Neural cell (in vitro differentiated cells): ENCODE results near the gene SLC38A11. TPM values are rescaled to one million over a fixed set of nuclear protein-coding genes. Genes with fewer than 3 reads are reported as not detected.

ENCODE experiments used
- H2AFZ ChIP-seq: fragments of 200-600, 300-800 bp; sonication (generic), shearing (Covaris generic); 2 replicates; pipeline ENCODE4 v1.6.0; 2014; ENCODE audit warnings: low read depth, mild to moderate bottlenecking, antibody characterized with exemption, low read length, moderate library complexity
- H3F3A ChIP-seq: fragments of 200-600 bp; shearing (Covaris generic); 2 replicates; pipeline ENCODE4 v1.6.1; 2016; ENCODE audit warnings: mild to moderate bottlenecking, moderate library complexity, mixed read lengths, antibody characterized with exemption, low read length; ENCODE audit not compliant: insufficient read depth, poor library complexity, severe bottlenecking
- H3K27ac ChIP-seq: fragments of 200-600, 300-800 bp; sonication (generic), shearing (Covaris generic); 2 replicates; pipeline ENCODE4 v1.5.1; 2014; ENCODE audit warnings: mild to moderate bottlenecking, low read length, moderate library complexity
- H3K27me3 ChIP-seq: fragments of 300-800, 200-600 bp; sonication (generic), shearing (Covaris generic); 2 replicates; pipeline ENCODE4 v1.6.0; 2014; ENCODE audit warnings: mild to moderate bottlenecking, low read depth, low read length, moderate library complexity; ENCODE audit not compliant: insufficient read depth
- H3K36me3 ChIP-seq: fragments of 300-800, 200-600 bp; sonication (generic), shearing (Covaris generic); 2 replicates; pipeline ENCODE4 v1.5.1; 2014; ENCODE audit warnings: mild to moderate bottlenecking, antibody characterized with exemption, low read length, moderate library complexity; ENCODE audit not compliant: insufficient read depth
- H3K4me2 ChIP-seq: fragments of 300-800, 200-600 bp; sonication (generic), shearing (Covaris generic); 2 replicates; pipeline ENCODE4 v1.6.0; 2014; ENCODE audit warnings: mild to moderate bottlenecking, low read length
- H3K4me3 ChIP-seq: fragments of 300-800, 200-600 bp; sonication (generic), shearing (Covaris generic); 2 replicates; pipeline ENCODE4 v1.5.1; 2014; ENCODE audit warnings: mild to moderate bottlenecking, low read length, moderate library complexity
- H3K79me2 ChIP-seq: fragments of 200-600 bp; shearing (Covaris generic); replicated peaks from 2 replicates; pipeline ENCODE4 v1.6.0; 2014; ENCODE audit warnings: mild to moderate bottlenecking, low read length, moderate library complexity; ENCODE audit not compliant: insufficient read depth
- H3K9ac ChIP-seq: fragments of 300-800, 200-600 bp; sonication (generic), shearing (Covaris generic); 2 replicates; pipeline ENCODE4 v1.6.1; 2016; ENCODE audit warnings: mild to moderate bottlenecking, low read length, mixed read lengths
- H3K9me2 ChIP-seq: fragments of 200-600 bp; shearing (Covaris generic); 2 replicates; pipeline ENCODE4 v1.6.1; 2016; ENCODE audit warnings: mild to moderate bottlenecking, low read length, mixed read lengths; ENCODE audit not compliant: insufficient read depth
- H3K9me3 ChIP-seq: fragments of 200-600, 300-800 bp; sonication (generic), shearing (Covaris generic); 2 replicates; pipeline ENCODE4 v1.6.1; 2016; ENCODE audit warnings: mild to moderate bottlenecking, mixed run types, low read length, moderate library complexity, mixed read lengths
- H4K20me1 ChIP-seq: fragments of 200-600 bp; shearing (Covaris generic); 2 replicates; pipeline ENCODE4 v1.6.1; 2016; ENCODE audit warnings: mild to moderate bottlenecking, mixed run types; ENCODE audit not compliant: insufficient read depth
- EP300 ChIP-seq: fragments of 450-650 bp; conservative IDR thresholded peaks from 2 replicates; pipeline ENCODE4 v1.6.1; 2014; ENCODE audit warnings: antibody characterized with exemption, mild to moderate bottlenecking, moderate library complexity; ENCODE audit not compliant: poor library complexity, severe bottlenecking
- EZH2 ChIP-seq: fragments of 200-600, 300-800 bp; shearing (Covaris generic), sonication (generic); IDR thresholded peaks from 2 replicates; pipeline ENCODE4 v1.6.1; 2014; ENCODE audit warnings: antibody characterized with exemption, low read length, borderline replicate concordance, mild to moderate bottlenecking; ENCODE audit not compliant: insufficient read depth, poor library complexity, severe bottlenecking
- MXI1 ChIP-seq: fragments of 450-650 bp; conservative IDR thresholded peaks from 2 replicates; pipeline ENCODE4 v1.6.1; 2014; ENCODE audit warnings: antibody characterized with exemption, mild to moderate bottlenecking; ENCODE audit not compliant: poor library complexity, severe bottlenecking
- POLR2AphosphoS5 ChIP-seq: IDR thresholded peaks from 2 replicates; pipeline ENCODE4 v1.6.1; 2012
- RAD21 ChIP-seq: fragments of 450-650 bp; conservative IDR thresholded peaks from 2 replicates; pipeline ENCODE4 v1.6.1; 2014; ENCODE audit warnings: antibody characterized with exemption, mild to moderate bottlenecking, moderate library complexity
- SMC3 ChIP-seq: fragments of 450-650 bp; conservative IDR thresholded peaks from 2 replicates; pipeline ENCODE4 v1.6.1; 2014; ENCODE audit warnings: antibody characterized with exemption, mild to moderate bottlenecking, moderate library complexity; ENCODE audit not compliant: poor library complexity
- TAF1 ChIP-seq: IDR thresholded peaks from 2 replicates; pipeline ENCODE4 v1.6.1; 2012; ENCODE audit warnings: low read depth
- polyA plus RNA-seq: library from polyadenylated mRNA; depleted of rRNA; stranded (reverse); fragments of >200 nt; gene quantifications from 2 replicates; pipeline ENCODE4 v1.2.3, GENCODE V29; 2014
- TF ChIP-seq, protein P1 (sequence below): fragments of 450-650 bp; IDR thresholded peaks from 2 replicates; pipeline ENCODE4 v1.5.1; 2014; ENCODE audit warnings: antibody characterized with exemption, mild to moderate bottlenecking, moderate library complexity; ENCODE audit not compliant: poor library complexity, severe bottlenecking
- TF ChIP-seq, protein P2 (sequence below): IDR thresholded peaks from 2 replicates; pipeline ENCODE4 v1.6.1; 2012; ENCODE audit warnings: borderline replicate concordance

The SLC38A11 gene
- polyA plus RNA-seq, 1 donor from 2014 or later: not detected

DNA sequence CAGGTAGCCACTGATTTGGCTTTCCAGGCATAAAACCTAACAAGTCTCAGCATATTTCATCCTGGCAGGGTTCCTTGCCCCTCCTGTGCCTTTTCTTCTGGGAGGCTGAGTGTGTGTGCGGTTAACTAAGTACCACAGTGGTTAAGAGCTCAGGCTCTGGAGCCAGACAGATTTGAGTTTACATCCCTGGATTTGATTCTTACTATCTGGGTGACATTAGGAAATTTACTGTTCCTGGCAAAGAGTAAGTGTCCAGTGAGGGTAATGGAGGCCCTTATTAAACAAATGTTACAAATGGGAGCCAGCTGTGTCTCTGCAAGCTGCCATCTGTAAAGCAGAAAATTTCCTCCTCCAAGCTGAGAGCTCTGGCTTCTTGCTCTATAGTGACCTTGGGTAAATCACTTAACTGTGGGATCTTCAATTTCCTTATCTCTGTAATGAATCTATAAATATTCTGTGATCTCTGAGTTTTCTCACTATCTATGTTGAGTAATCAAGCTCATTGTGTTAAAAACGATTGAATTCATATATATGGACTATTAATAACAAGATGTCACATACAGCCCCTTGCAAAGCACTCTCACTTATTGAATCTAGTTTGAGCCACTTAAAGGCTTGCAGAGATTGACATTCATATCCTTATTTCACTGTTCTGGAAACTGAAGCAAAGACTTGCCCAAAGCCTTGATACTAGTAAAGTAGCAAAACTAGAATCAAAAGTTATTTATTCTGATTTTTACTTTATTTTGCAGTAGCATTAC, 107.2 kb downstream of the SLC38A11 start:
- H3K9me2 ChIP-seq: no peaks in the 10 kb centered on the region
- no peak overlapping the region for H2AFZ ChIP-seq
- no peaks in the 10 kb centered on the region for H3K36me3 ChIP-seq
- no peaks in the 10 kb centered on the region for H3K79me2 ChIP-seq
- H3K4me3 ChIP-seq: no peak overlapping the region
- no peaks in the 10 kb centered on the region for H4K20me1 ChIP-seq
- H3K9me3 ChIP-seq: no peaks in the 10 kb centered on the region
- H3K4me2 ChIP-seq: no peak overlapping the region
- H3F3A ChIP-seq: no peaks in the 10 kb centered on the region
- TF ChIP-seq TAF1 (no peak), RAD21 (no peak), POLR2AphosphoS5 (no peak), EZH2 (no peak), SMC3 (no peak), EP300 (no peak), MXI1 (no peak)
- TF ChIP-seq, protein P1, sequence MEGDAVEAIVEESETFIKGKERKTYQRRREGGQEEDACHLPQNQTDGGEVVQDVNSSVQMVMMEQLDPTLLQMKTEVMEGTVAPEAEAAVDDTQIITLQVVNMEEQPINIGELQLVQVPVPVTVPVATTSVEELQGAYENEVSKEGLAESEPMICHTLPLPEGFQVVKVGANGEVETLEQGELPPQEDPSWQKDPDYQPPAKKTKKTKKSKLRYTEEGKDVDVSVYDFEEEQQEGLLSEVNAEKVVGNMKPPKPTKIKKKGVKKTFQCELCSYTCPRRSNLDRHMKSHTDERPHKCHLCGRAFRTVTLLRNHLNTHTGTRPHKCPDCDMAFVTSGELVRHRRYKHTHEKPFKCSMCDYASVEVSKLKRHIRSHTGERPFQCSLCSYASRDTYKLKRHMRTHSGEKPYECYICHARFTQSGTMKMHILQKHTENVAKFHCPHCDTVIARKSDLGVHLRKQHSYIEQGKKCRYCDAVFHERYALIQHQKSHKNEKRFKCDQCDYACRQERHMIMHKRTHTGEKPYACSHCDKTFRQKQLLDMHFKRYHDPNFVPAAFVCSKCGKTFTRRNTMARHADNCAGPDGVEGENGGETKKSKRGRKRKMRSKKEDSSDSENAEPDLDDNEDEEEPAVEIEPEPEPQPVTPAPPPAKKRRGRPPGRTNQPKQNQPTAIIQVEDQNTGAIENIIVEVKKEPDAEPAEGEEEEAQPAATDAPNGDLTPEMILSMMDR: no peak
- TF ChIP-seq, protein P2, sequence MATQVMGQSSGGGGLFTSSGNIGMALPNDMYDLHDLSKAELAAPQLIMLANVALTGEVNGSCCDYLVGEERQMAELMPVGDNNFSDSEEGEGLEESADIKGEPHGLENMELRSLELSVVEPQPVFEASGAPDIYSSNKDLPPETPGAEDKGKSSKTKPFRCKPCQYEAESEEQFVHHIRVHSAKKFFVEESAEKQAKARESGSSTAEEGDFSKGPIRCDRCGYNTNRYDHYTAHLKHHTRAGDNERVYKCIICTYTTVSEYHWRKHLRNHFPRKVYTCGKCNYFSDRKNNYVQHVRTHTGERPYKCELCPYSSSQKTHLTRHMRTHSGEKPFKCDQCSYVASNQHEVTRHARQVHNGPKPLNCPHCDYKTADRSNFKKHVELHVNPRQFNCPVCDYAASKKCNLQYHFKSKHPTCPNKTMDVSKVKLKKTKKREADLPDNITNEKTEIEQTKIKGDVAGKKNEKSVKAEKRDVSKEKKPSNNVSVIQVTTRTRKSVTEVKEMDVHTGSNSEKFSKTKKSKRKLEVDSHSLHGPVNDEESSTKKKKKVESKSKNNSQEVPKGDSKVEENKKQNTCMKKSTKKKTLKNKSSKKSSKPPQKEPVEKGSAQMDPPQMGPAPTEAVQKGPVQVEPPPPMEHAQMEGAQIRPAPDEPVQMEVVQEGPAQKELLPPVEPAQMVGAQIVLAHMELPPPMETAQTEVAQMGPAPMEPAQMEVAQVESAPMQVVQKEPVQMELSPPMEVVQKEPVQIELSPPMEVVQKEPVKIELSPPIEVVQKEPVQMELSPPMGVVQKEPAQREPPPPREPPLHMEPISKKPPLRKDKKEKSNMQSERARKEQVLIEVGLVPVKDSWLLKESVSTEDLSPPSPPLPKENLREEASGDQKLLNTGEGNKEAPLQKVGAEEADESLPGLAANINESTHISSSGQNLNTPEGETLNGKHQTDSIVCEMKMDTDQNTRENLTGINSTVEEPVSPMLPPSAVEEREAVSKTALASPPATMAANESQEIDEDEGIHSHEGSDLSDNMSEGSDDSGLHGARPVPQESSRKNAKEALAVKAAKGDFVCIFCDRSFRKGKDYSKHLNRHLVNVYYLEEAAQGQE: no peak
- H3K27ac ChIP-seq: no peak overlapping the region
- no peaks in the 10 kb centered on the region for H3K27me3 ChIP-seq
- no peak overlapping the region for H3K9ac ChIP-seq

GRCh38 chr2:164847291-164847690, 108.0 kb downstream of the SLC38A11 start:
- Histone ChIP-seq H3K36me3 (no peaks in the 10 kb centered on the region), H3K4me2 (no peak overlapping the region), H3K9me2 (no peaks in the 10 kb centered on the region), H3K27ac (no peak overlapping the region), H4K20me1 (no peaks in the 10 kb centered on the region), H3K9me3 (no peaks in the 10 kb centered on the region), H3F3A (no peaks in the 10 kb centered on the region), H3K79me2 (no peaks in the 10 kb centered on the region), H3K27me3 (no peaks in the 10 kb centered on the region), H3K4me3 (no peak overlapping the region), H3K9ac (no peak overlapping the region), H2AFZ (no peak overlapping the region)
- TF ChIP-seq TAF1 (no peak), POLR2AphosphoS5 (no peak), MXI1 (no peak), RAD21 (no peak), SMC3 (no peak), EZH2 (no peak), EP300 (no peak)
- TF ChIP-seq, protein P1: no peak
- TF ChIP-seq, protein P2: no peak
